Measurements from ENCODE around the gene NUDT8. TPM values are rescaled to one million over a fixed set of nuclear protein-coding genes. Genes with fewer than 3 reads are reported as not detected.
"Not testable (repeated sequence)": the region's sequence is repeated elsewhere in the genome, so short reads cannot be mapped to it uniquely, and the experiment has no call there.

NUDT8 gene
- total RNA-seq, 1 donor from 2014 or later: 3.9 TPM

DNA sequence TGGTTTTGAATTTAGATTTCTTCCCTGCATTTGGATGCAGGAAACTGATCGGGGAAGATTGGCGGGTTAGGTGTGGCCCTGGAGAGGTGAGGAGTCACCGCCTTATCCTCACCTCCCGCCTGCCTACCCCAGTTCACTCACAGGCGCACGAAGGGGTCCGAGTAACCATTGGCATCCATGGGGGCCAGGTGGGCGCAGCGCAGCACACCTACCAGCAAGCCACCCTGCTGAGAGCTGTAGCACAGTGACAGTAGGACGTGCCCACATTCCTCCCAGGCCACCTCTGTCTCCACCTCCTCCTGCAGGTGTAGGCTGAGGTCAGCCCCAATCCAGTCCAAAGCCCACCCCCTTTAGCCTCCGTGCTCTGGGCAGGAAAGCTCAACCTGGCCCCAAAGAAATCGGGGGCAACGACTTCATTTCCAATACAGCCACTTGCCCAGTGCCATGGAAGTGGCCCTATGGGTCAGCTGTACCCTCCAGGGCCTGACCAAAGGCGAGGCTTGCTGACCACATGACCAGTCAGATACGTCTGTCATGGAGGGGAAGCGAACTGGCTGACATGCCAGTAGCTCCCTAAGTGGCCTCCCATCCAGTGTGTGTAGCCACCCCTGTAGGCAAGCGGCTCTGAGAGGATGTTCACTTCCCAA is 16.3 kb downstream of the NUDT8 start:
- DNase-seq (ENCODE audit: low read depth): no peak

DNA sequence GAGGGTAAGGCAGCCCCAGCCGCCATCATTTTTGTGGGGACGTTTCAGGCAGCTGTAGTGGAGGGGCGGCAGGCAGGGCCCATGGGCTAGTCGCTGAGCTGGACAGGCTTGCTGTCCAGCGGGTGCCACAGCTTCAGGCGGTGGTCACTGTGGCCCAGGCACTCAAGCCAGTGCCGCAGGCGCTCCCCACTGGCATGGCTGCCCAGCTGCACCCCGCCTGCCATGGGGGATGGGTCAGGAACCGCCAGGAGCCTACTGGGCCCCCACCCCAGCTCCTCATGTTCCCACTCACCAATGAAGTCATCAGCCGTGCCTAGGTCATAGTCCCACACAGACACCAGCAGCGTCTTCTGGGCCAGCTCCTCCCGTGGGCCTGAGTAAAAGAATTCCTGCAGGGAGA is 17.0 kb downstream of the NUDT8 start:
- DNase-seq (ENCODE audit: low read depth): no peak

DNA sequence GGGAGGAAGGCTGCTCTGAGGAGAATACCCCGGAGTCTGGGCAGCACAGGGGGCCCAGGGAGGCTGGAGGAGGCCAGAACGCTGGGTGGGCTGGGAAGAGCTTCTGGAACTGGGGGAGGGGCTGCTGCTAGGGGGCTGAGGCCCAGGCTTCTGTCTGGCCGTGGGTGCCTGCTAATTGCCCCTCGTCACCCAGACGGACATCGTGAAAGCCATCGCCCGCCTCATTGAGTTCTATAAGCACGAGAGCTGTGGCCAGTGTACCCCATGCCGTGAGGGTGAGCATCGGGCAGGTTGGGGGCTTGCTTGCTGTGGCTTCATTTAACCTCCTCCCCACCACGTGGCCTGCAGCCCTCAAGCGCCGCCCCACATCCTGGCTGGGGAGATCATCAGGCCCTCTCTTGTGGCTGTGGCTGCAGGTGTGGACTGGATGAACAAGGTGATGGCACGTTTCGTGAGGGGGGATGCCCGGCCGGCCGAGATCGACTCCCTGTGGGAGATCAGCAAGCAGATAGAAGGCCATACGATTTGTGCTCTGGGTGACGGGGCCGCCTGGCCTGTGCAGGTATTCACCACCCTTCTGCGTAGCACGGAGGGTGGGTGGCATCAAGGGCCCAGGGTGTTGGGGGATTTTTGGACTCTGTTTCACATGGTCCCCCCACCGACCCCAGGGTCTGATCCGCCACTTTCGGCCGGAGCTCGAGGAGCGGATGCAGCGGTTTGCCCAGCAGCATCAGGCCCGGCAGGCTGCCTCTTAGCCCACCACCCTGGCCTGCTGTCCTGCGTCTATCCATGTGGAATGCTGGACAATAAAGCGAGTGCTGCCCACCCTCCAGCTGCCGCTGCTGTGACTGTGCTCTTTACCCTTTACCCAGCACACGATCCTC is 17.8 kb downstream of the NUDT8 start:
- DNase-seq (ENCODE audit: low read depth): no peak

DNA sequence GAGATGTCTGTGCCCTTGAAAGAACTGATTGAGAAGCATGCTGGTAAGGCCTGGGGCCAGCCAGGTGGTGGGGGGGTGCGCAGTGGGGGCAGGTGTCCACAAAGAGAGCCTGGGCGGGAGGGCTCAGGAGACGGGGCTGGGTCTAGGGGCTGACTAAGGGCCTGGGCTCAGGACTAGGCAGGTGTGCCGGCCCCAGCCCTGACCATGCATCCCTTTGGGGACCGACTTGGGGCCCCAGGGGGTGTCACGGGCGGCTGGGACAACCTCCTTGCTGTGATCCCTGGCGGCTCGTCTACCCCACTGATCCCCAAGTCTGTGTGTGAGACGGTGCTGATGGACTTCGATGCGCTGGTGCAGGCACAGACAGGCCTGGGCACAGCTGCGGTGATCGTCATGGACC is 18.6 kb downstream of the NUDT8 start:
- DNase-seq (ENCODE audit: low read depth): no peak

DNA sequence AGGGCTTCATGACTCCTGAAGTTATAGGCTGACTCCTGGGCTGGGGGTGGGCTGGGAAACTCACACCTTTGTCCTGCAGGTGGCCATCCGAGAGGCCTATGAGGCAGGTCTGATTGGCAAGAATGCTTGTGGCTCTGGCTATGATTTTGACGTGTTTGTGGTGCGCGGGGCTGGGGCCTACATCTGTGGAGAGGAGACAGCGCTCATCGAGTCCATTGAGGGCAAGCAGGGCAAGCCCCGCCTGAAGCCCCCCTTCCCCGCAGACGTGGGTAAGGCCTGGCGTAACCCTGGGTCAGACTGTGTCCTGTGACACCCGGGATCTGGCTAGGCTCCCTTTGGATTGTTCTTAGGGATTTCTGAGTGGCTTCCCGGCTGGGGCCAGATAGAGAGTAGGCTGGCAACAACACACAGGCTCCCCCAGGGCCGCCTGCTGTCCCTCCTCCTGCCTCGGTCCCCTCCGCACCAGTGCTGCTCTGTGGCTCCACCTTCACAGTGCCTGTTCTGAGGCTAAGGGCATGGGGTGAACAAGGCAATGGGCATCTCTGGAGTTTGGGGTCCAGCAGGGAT is 19.4 kb downstream of the NUDT8 start:
- no peak for DNase-seq (ENCODE audit: low read depth)

DNA sequence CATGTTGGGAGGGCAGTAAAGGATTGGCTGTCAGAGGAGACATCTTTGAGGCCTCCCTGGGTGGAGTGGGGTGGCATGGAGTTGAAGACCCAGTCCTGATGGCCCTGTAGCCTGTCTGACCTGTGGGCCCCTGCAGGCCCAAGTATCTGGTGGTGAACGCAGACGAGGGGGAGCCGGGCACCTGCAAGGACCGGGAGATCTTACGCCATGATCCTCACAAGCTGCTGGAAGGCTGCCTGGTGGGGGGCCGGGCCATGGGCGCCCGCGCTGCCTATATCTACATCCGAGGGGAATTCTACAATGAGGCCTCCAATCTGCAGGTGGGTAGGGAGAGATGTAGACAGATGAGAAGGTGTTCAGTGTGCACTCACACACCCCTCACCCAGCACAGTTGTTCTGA is 20.4 kb downstream of the NUDT8 start:
- DNase-seq (ENCODE audit: low read depth): no peak

DNA sequence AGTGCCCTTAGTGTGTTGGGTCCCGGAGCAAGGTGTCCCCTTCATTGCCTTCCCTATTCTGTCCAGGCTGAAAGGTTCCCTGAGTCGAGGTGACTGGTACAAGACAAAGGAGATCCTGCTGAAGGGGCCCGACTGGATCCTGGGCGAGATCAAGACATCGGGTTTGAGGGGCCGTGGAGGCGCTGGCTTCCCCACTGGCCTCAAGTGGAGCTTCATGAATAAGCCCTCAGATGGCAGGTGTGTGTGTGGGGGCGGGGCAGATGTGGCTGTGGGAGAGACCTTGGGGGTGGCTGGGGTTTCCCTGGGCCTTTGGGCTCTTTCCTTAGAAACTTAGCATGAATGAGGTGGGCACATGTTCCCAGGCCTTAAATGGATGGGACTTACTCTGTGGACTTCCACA is 21.3 kb downstream of the NUDT8 start:
- DNase-seq (ENCODE audit: low read depth): no peak

DNA sequence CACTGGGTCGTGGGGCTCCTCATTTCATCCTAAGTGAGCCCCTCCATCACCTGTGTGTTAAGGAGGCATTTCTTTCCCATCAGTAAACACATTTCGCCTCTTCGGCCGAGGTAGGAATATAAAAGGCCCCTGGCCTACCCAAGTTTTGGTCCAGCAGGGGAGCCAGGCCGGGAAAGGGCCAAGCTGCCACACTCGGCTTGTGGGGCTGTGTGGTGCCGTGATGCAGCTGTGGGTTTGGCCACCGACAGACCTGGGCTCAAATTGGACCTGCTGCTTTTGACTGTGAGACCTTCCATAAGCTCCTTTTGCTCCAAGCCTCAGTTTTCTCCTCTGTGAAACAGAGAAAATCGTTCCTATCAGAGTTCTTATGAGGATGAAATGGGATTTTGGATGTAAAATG is 22.2 kb downstream of the NUDT8 start:
- no peak for DNase-seq (ENCODE audit: low read depth)

DNA sequence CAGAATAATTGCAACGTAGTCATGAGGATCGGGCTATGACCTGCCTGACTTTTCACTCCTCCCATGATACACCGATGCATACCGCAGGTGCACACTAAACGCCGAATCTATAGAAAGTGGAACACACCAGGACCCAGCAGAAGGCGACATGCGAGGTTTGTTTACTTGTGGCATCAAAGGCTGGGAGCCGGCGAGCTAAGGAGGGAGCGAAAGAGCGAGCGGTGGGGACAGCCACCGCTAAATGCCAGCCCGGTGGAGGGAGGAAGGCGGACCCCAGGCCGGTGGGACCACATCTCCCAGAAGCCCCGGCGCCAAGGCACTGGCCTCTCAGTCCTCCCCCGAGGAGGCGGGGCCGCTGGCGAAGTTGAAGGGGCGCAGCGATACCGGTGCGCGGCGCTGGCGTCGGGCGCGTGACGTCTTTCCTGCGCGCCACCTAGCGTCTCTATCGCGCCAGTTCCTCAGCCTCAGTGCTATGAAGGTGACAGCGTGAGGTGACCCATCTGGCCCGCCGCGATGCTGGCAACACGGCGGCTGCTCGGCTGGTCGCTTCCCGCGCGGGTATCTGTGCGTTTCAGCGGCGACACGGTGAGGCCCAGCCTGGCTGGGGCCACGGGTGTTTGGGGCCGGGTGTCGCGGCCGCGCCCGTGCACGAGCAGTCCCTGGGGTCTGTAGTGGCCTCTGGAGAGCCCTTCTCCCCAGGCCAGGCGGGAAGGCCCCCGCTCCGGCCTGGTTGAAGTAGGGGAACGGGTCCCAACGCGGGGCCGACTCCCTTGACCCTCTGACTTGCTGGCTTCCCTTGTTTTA is 23.0 kb downstream of the NUDT8 start, which contains the start of gene NDUFV1:
NDUFV1 (plus strand) TSS at position 445 of the 804 bp plus-strand sequence; CDS start at position 514, 69 bp downstream.
- peak; percentile 78 for DNase-seq (ENCODE audit: low read depth)

DNA sequence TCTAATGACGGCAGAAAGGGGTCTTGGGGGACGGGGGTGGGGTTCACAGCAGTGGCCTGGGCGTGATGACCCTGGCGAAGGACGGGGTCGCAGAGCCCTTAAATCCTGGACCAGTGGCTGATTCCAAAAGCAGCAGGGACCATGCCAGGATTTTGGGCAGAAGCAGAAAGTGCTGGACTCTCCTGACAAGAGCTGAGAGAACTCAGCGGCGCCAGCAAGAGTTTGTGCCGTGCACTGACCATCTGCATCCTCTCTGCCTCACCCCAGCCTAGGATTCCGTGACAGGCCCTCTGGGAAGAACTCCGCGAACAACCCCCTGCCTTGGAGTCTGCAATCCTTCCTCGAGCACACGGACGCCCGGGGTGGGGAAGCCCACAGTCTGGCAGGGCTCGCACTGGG is 23.6 kb downstream of the NUDT8 start:
- DNase-seq (ENCODE audit: low read depth): no peak

DNA sequence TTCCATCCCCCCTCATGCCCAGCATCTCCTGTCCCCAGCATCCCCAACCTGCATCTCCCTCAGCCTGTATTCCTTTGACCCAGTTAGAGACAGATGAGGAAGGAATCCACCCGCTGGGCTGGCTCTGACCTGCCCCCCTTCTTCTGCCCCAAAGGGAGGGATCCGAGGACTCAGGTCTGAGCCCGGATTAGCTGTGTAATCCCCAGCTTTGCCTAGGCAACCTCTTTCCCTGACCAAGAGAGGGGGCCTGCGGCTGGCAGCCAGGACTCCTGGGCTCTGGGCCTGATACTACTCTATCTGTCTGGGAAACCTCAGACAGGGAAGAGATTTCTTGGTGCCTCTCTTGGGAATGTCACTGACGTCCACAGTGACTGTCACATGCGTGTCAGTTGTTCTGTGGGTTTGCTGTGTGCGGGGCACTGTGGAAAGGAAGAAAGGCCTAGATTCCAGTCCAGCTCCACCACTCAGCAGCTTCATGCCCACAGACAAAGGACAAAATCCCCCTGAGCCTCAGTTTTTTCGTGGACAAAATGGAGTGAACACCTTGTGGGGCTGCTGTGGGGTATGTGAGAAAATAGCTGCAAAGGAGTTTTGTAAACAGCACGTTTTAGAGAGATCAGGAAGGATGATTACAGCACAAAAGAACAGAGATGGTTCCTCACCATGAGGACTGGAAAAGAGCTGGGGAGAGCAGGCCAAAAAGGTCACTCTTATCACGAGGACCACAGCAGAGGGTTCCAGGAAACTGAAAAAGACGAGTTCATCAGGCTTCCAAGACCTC is 24.3 kb downstream of the NUDT8 start:
- DNase-seq (ENCODE audit: low read depth): no peak

DNA sequence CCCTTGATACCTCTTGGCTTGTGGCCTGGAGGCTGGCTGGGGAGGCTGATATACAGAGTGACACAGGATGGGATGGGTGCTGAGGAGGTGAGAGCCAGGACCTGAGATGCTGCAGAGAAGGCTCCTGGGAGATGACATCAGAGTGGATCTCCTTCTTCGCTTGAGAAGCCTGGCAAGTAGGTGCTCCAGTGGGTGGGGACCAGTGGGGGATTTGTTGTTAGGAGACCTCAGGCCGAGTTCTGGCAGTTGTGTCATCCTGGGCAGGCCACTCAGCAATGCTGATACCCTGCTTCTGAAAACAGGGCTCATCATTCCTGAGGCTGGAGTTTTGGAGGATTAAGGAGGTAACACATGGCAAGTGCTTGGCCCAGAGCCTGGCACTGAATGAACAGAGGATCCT is 24.9 kb downstream of the NUDT8 start:
- DNase-seq (ENCODE audit: low read depth): no peak

DNA sequence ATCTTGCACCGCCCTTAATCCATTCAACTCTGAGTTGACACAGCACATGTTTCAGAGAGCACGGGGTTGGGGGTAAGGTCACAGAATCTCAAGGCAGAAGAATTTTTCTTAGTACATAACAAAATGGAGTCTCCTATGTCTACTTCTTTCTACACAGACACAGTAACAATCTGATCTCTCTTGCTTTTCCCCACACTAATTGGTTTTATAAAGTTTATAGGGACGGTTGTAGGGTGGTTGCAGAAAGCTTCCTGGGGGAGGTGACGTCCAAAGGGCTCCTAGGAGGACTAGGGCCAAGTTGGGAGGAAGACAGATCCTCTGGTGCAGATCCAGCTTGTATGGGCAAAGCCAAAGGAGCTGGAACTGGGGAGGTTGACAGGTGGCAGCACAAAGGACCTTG is 25.6 kb downstream of the NUDT8 start:
- DNase-seq (ENCODE audit: low read depth): not testable (repeated sequence)

DNA sequence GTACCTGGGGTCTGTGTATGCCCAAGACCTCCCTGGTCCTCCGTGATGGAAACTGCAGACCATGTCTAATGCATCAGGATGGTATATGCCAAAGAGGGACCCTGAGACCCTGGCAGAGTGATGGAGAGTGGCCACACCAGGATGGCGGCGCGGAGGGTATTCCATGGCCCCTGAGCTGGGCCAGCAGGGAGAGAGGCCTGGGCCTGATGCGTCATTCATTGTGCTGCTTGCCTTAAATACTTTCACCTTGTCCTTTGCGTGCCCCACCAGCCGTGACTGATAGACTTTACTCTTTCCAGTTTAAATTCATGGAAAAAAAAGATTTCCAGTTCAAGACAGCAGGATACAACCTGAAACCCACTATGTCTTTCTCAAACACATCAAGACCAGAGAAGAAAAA is 28.6 kb downstream of the NUDT8 start:
- no peak for DNase-seq (ENCODE audit: low read depth)

DNA sequence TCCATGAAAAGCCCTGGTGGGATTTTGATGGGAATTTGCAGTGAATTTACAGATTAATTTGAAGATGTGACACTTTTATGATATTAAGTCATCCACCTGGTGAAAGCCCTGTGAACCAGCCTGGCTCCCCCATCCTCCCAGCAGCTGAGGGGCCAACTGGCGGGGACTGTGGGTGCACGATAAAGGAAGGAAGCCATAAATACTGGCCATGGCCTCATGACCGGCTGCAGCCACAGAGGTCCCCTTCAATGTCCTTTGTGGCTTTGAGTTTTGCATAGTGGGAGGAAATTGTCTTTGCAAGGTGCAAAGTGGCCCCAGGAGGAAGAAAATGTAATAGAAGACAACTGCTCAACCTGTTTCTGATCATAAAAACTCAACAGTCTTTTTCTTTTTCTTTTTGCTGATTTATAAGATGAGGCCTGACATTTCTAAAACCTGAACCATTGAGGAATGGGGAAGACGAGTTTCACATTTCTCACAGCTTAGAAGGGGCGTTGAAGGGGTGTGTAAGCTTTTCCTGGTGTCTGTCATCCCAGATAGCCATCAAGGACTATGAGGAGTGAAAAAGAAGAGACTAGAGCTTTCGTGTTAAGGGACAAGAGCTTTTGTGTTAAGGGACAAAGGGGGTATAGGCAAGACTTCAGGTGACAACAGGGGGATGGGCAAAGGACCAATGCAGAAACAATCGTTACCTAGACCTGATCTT is 29.3 kb downstream of the NUDT8 start:
- no peak for DNase-seq (ENCODE audit: low read depth)

DNA sequence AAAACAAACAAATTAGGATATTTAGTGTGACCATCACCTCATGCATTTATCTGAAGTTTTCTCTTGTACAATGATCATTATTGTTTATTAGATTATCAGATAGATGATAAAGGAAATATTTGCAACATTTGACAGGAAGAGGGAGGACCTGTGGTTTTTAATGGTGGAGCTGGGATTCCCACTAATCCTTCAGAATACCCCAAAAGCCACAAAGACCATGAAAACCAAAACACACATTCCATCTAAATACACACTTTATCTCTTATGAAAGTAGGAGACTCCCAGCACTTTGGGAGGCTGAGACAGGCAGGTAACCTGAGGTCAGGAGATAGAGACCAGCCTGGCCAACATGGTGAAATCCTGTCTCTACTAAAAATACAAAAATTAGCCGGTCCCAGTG is 30.6 kb downstream of the NUDT8 start:
- no peak for DNase-seq (ENCODE audit: low read depth)

DNA sequence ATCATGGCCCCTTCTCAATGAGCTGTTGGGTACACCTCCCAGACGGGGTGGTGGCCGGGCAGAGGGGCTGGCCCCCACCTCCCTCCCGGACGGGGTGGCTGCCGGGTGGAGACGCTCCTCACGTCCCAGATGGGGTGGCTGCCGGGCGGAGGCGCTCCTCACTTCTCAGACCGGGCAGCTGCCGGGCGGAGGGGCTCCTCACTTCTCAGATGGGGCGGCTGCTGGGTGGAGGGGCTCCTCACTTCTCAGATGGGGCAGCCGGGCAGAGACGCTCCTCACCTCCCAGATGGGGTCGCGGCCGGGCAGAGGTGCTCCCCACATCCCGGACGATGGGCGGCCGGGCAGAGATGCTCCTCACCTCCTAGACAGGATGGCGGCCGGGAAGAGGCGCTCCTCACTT is 31.8 kb downstream of the NUDT8 start:
- DNase-seq (ENCODE audit: low read depth): not testable (repeated sequence)

DNA sequence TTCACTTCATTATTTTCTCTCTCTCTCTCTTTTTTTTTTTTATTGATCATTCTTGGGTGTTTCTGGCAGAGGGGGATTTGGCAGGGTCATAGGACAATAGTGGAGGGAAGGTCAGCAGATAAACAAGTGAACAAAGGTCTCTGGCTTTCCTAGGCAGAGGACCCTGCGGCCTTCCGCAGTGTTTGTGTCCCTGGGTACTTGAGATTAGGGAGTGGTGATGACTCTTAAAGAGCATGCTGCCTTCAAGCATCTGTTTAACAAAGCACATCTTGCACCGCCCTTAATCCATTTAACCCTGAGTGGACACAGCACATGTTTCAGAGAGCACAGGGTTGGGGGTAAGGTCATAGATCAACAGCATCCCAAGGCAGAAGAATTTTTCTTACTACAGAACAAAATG is 32.3 kb downstream of the NUDT8 start:
- not testable (repeated sequence) for DNase-seq (ENCODE audit: low read depth)

DNA sequence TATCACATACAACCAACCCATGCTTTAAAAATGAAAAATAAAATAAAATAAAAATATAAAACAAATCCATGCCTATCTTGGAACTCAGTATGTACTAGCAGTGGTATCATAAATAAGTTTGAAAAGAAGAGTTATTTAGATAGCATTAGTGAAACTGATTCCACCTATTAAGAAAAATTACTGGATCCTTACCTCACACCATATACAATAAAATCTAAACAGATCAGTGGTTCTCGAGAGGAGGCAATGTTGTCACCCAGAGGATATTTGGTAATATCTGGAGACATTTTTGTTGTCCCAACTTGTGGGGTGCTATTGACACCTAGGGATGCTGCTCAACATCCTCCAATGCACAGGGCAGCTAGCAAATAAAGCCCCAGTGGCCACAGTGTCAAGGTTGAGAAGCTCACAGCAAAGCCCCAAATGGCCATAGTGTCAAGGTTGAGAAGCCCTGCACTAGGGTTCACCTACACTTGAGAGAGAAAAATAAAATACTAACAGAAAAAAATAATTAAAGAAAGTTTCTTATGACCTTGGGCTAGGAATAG is 32.9 kb downstream of the NUDT8 start:
- no peak for DNase-seq (ENCODE audit: low read depth)

DNA sequence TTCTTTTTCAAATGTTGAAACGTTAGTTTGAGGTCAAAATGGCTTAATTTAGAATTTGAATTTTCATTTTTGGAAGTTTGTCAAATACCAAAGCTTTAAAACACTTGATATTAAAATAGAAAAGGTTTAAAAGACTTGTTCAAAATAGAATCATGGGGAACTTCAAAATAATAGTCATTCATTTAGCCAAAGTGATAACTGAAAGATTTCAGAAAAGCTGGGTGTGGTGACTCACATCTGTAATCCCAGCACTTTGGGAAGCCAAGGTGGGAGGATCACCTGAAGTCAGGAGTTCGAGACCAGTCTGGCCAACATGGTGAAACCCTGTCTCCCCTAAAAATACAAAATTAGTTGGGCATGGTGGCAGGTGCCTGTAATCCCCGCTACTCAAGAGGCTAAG is 35.3 kb downstream of the NUDT8 start:
- no peak for DNase-seq (ENCODE audit: low read depth)

DNA sequence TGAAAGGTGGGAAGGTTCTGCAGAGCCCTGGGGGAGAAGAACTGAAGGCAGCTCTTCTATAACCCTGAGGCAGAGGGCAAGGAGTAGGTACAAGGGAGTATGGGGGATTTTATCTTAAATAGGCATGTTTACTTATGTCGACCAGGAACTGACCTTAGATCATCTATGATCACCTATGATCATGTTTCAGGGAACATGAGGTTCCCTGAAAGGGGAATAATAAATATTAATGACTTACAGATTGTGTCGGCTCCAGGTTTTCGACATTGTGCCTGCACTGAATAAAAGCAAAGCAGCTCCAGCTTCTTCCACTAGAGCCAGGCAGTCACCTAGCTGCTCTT is 36.2 kb downstream of the NUDT8 start:
- no peak for DNase-seq (ENCODE audit: low read depth)

Measured in renal cortical epithelial cell (primary cell).